ENCODE results near the gene C15orf39.

GRCh38 chr15:75174102-75174501 lies 27.6 kb upstream of the C15orf39 start:
- TF ChIP-seq CTCF (IDR thresholded peaks at IDR 0.05) (no peak), POLR2A (IDR thresholded peaks at IDR 0.05) (no peak)
